Upper lobe of left lung (tissue), 6 donors: ENCODE data around the gene ZMYND11. TPM values are rescaled to one million over a fixed set of nuclear protein-coding genes. Genes with fewer than 3 reads are reported as not detected.

Experiments used
- ATAC-seq, 2 donors: fragments of 200-7000 bp; cut with Tn5 transposase; one replicate each; pipeline ENCODE4 v1.9.1; 2022; ENCODE audit warnings: mild to moderate bottlenecking in 2 of 2, moderate library complexity in 2 of 2; ENCODE audit not compliant: low FRiP score in 2 of 2
- DNase-seq, 2 donors: peaks; one replicate each; pipeline ENCODE4 v3.0.0-alpha.2; 2019 to 2020
- H3K27ac ChIP-seq, 4 donors: fragments of 200-600 bp; sonication (generic); one replicate each; pipeline ENCODE4 v1.5.1; 2016 to 2019
- H3K27me3 ChIP-seq, 4 donors: fragments of 200-600 bp; sonication (generic); one replicate each; pipeline ENCODE4 v1.5.1; 2017 to 2019
- H3K36me3 ChIP-seq, 4 donors: fragments of 200-600 bp; sonication (generic); one replicate each; pipeline ENCODE4 v1.5.1; 2016 to 2019
- H3K4me1 ChIP-seq, 4 donors: fragments of 200-600 bp; sonication (generic); one replicate each; pipeline ENCODE4 v1.5.1; 2018 to 2019
- H3K4me3 ChIP-seq, 4 donors: fragments of 200-600 bp; sonication (generic); one replicate each; pipeline ENCODE4 v1.5.1; 2017 to 2019; ENCODE audit warnings: mild to moderate bottlenecking in 2 of 4, moderate library complexity in 1 of 4
- H3K9me3 ChIP-seq, 4 donors: fragments of 200-600 bp; sonication (generic); one replicate each; pipeline ENCODE4 v1.5.1; 2018 to 2019
- CTCF ChIP-seq, 6 experiments: fragments of 450-650 bp in 4 of 6; fragments of 200-600 bp in 2 of 6; sonication (generic) in 2 of 6; IDR thresholded peaks; one replicate each; pipeline ENCODE4 v1.5.1; 2016 to 2019; ENCODE audit warnings: antibody characterized with exemption in 6 of 6
- EP300 ChIP-seq, 4 donors: sonication (generic); formaldehyde crosslinking; IDR thresholded peaks; one replicate each; pipeline ENCODE4 v1.5.1; 2017; ENCODE audit warnings: antibody characterized with exemption in 4 of 4, control low read depth in 2 of 4
- POLR2A ChIP-seq, 4 donors: fragments of 450-650 bp; IDR thresholded peaks; one replicate each; pipeline ENCODE4 v1.5.1; 2016 to 2017; ENCODE audit warnings: antibody characterized with exemption in 4 of 4, mild to moderate bottlenecking in 2 of 4
- POLR2AphosphoS5 ChIP-seq, 2 donors: sonication (generic); formaldehyde crosslinking; IDR thresholded peaks; one replicate each; pipeline ENCODE4 v1.5.1; 2017; ENCODE audit warnings: antibody characterized with exemption in 2 of 2
- WGBS, 2 donors: methylation state at CpG; one replicate each; pipeline ENCODE4 v1.1.5; 2017 to 2018; 5-methylcytosine and 5-hydroxymethylcytosine counted together
- total RNA-seq, 6 donors: library from RNA; depleted of rRNA in 4 of 6; stranded (reverse); fragments of >200 nt in 4 of 6; gene quantifications; one replicate each; pipeline versions ENCODE4 v1.1.0 to v1.2.1, GENCODE V29; 2016 to 2021
- donor health status: DM: no; HTN: no; CAD: no; lungs with moderate emphysema.
- donor health status: DM: no; HTN: yes; CAD: no; lungs with severe emphysema.

Gene ZMYND11
- total RNA-seq, 6 donors from 2014 or later: 46.1 to 76.5 (median 63.4) TPM

GRCh38 chr10:191703-192518, 56.7 kb downstream of the ZMYND11 start:
- no peak overlapping the region for H3K27ac ChIP-seq
- no peaks in the 10 kb centered on the region for H3K9me3 ChIP-seq
- TF ChIP-seq POLR2A (IDR thresholded peaks at IDR 0.05) (no peak), EP300 (IDR thresholded peaks at IDR 0.05) (no peak), POLR2AphosphoS5 (IDR thresholded peaks at IDR 0.05) (no peak), CTCF (IDR thresholded peaks at IDR 0.05) (no peak)
- H3K27me3 ChIP-seq: no peaks in the 10 kb centered on the region
- WGBS, 2 donors: 65 to 68% methylated on average over 9 of the region's 9 CpGs
- ATAC-seq (peak in 1 of 2 donors; percentile 76), DNase-seq (no peak)
- H3K4me1 ChIP-seq: peaks cover 0 to 6% (median 0%) of the 10 kb centered on the region in 4 donors
- H3K36me3 ChIP-seq: no peaks in the 10 kb centered on the region
- H3K4me3 ChIP-seq: no peak overlapping the region

DNA sequence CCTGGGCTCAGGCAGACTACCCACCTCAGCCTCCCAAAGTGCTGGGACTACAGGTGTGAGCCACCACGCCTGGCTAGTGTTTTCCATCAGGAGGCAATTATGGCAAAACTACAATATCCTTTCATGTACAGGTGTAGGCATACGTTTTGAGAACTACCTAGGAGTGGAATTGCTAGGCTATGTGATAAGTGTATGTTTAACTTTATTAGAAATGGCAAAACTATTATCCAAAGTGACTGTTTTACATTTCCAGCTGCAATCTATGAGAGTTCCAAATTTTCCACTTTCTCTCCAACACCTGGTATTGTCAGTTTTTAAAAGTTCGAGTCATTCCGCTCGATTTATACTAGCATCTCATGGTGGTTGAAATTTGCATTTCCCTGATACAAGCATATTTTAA, 59.0 kb downstream of the ZMYND11 start:
- Histone ChIP-seq H3K4me1 (no peaks in the 10 kb centered on the region), H3K36me3 (no peaks in the 10 kb centered on the region), H3K27me3 (no peaks in the 10 kb centered on the region), H3K9me3 (no peaks in the 10 kb centered on the region), H3K4me3 (no peak overlapping the region), H3K27ac (no peak overlapping the region)
- no peak for ATAC-seq
- no peak for DNase-seq
- TF ChIP-seq POLR2AphosphoS5 (IDR thresholded peaks at IDR 0.05): no peak
- 94 to 98% methylated on average over 5 of the region's 5 CpGs for WGBS, 2 donors

GRCh38 chr10:200405-200804, 65.2 kb downstream of the ZMYND11 start:
- no peaks in the 10 kb centered on the region for H3K4me1 ChIP-seq
- H3K27ac ChIP-seq: no peak overlapping the region
- H3K4me3 ChIP-seq: no peak overlapping the region
- TF ChIP-seq POLR2AphosphoS5 (IDR thresholded peaks at IDR 0.05): no peak
- WGBS, 2 donors: 52 to 80% methylated on average over 1 of the region's 1 CpG
- DNase-seq: no peak
- no peaks in the 10 kb centered on the region for H3K9me3 ChIP-seq
- no peaks in the 10 kb centered on the region for H3K36me3 ChIP-seq
- H3K27me3 ChIP-seq: no peaks in the 10 kb centered on the region
- no peak for ATAC-seq

DNA sequence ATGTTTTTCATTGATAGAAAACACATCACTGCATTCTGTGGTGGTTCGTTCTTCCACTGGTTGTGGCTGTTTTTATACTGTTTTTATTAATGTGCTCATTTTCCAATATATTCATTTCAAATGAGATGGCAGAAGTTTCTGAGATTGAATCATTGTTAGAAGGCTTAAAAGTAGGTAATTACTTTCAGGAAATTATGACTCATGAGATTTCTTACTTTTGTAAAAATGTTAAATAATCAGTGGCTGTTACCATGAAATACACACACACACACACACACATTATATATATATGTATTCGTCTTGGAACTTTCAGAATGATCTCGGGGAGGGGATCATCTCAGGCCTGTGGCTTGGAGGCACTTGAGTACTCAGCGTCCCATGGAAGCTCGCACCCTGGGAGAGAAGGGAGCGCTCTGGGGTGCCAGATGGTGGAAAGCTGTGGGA, 66.1 kb downstream of the ZMYND11 start:
- no peaks in the 10 kb centered on the region for H3K27me3 ChIP-seq
- H3K4me1 ChIP-seq: no peaks in the 10 kb centered on the region
- H3K9me3 ChIP-seq: no peaks in the 10 kb centered on the region
- TF ChIP-seq POLR2A (IDR thresholded peaks at IDR 0.05) (no peak), POLR2AphosphoS5 (IDR thresholded peaks at IDR 0.05) (no peak), CTCF (IDR thresholded peaks at IDR 0.05) (no peak), EP300 (IDR thresholded peaks at IDR 0.05) (no peak)
- no peak overlapping the region for H3K4me3 ChIP-seq
- DNase-seq: no peak
- 95 to 96% methylated on average over 6 of the region's 6 CpGs for WGBS, 2 donors
- H3K27ac ChIP-seq: no peak overlapping the region
- H3K36me3 ChIP-seq: no peaks in the 10 kb centered on the region
- no peak for ATAC-seq

- WGBS, 2 donors: 91% methylated on average over 4 of the region's 4 CpGs
- H3K27me3 ChIP-seq: no peaks in the 10 kb centered on the region
- peaks cover 0 to 15% (median 6%) of the 10 kb centered on the region in 4 donors for H3K36me3 ChIP-seq
- no peak for DNase-seq
- no peak for ATAC-seq
- H3K4me3 ChIP-seq: no peak overlapping the region
- H3K4me1 ChIP-seq: no peaks in the 10 kb centered on the region
- no peaks in the 10 kb centered on the region for H3K9me3 ChIP-seq
- no peak for TF ChIP-seq POLR2A (IDR thresholded peaks at IDR 0.05)
- no peak for TF ChIP-seq EP300 (IDR thresholded peaks at IDR 0.05)
- TF ChIP-seq CTCF (IDR thresholded peaks at IDR 0.05): no peak
- TF ChIP-seq POLR2AphosphoS5 (IDR thresholded peaks at IDR 0.05): no peak
- H3K27ac ChIP-seq: no peak overlapping the region
Measured at GRCh38 chr10:208616-209015, 73.4 kb downstream of the ZMYND11 start.

DNA sequence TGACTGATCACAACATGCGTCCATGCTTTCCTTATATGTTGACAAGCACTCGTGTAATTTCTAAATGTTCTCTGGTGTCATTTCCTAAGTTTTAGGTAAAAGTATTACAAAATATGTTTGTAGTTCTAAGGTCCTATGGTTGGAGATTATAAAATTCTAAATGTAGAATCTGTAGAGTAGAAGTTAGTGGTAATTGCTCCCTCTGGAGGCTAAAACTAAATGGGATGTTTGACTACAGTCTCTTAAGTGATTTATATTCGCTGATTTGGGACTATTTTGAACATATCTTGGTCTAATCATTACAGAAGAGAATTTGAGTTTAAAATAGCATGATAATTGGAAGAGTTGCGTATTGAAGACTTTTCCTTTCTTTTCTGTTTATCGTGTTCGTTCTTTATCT, 74.1 kb downstream of the ZMYND11 start:
- DNase-seq (no peak), ATAC-seq (no peak)
- WGBS, 2 donors: 93% methylated on average over 6 of the region's 6 CpGs
- H3K27ac ChIP-seq: no peak overlapping the region
- H3K4me3 ChIP-seq: no peak overlapping the region
- no peaks in the 10 kb centered on the region for H3K27me3 ChIP-seq
- no peaks in the 10 kb centered on the region for H3K4me1 ChIP-seq
- peaks cover 0 to 15% (median 6%) of the 10 kb centered on the region in 4 donors for H3K36me3 ChIP-seq
- H3K9me3 ChIP-seq: no peaks in the 10 kb centered on the region
- TF ChIP-seq POLR2AphosphoS5 (IDR thresholded peaks at IDR 0.05) (no peak), POLR2A (IDR thresholded peaks at IDR 0.05) (no peak), CTCF (IDR thresholded peaks at IDR 0.05) (no peak)
